HepG2 (cell line): Measurements from ENCODE around the gene TRIM44. TPM values are rescaled to one million over a fixed set of nuclear protein-coding genes. Genes with fewer than 3 reads are reported as not detected.

Experiments
- ATF4 ChIP-seq, 2 experiments: fragments of 450-650 bp in 1 of 2; sonication (generic) in 1 of 2; formaldehyde crosslinking; IDR thresholded peaks; 2 replicates each; pipeline versions ENCODE4 v1.5.0 to v1.8.0; 2020 to 2022; ENCODE audit warnings: mild to moderate bottlenecking in 1 of 2, missing genetic modification reagents in 1 of 2
- BHLHE40 ChIP-seq: IDR thresholded peaks from 2 replicates; pipeline ENCODE4 v1.6.1; 2011; ENCODE audit warnings: low read length, improper control_type of control experiment
- DBP ChIP-seq: sonication (generic); formaldehyde crosslinking; IDR thresholded peaks from 2 replicates; pipeline ENCODE4 v1.4.0; 2020; ENCODE audit warnings: missing genetic modification reagents; ENCODE audit errors: not compliant biosample characterization
- FIP1L1 ChIP-seq: fragments of 200-400 bp; formaldehyde crosslinking; IDR thresholded peaks from 2 replicates; pipeline ENCODE4 v1.6.1; 2018; ENCODE audit warnings: low read depth, mild to moderate bottlenecking, low read length, moderate library complexity, borderline replicate concordance; ENCODE audit not compliant: insufficient read depth
- KIAA2018 ChIP-seq: sonication (generic); formaldehyde crosslinking; IDR thresholded peaks from 2 replicates; pipeline ENCODE4 v1.5.0; 2020; ENCODE audit warnings: mild to moderate bottlenecking, missing genetic modification reagents, borderline replicate concordance
- LRRFIP1 ChIP-seq: sonication (generic); formaldehyde crosslinking; conservative IDR thresholded peaks from 2 replicates; pipeline ENCODE4 v1.4.0; 2020; ENCODE audit warnings: missing genetic modification reagents
- ONECUT2 ChIP-seq: sonication (generic); formaldehyde crosslinking; IDR thresholded peaks from 2 replicates; pipeline ENCODE4 v1.4.0; 2020; ENCODE audit warnings: missing genetic modification reagents
- ZBTB34 ChIP-seq: sonication (generic); formaldehyde crosslinking; IDR thresholded peaks from 2 replicates; pipeline ENCODE4 v1.8.0; 2022; ENCODE audit warnings: mild to moderate bottlenecking, missing genetic modification reagents
- ZNF343 ChIP-seq: sonication (generic); formaldehyde crosslinking; IDR thresholded peaks from 2 replicates; pipeline ENCODE4 v1.4.0; 2020; ENCODE audit warnings: mild to moderate bottlenecking, missing genetic modification reagents
- ZNF446 ChIP-seq: sonication (generic); formaldehyde crosslinking; IDR thresholded peaks from 2 replicates; pipeline ENCODE4 v1.5.0; 2020; ENCODE audit warnings: mild to moderate bottlenecking, missing genetic modification reagents
- ZNF580 ChIP-seq: IDR thresholded peaks from 2 replicates; pipeline ENCODE4 v1.6.1; 2016; ENCODE audit warnings: low read depth, borderline replicate concordance
- ZNF780A ChIP-seq: sonication (generic); formaldehyde crosslinking; IDR thresholded peaks from 2 replicates; pipeline ENCODE4 v1.8.0; 2022; ENCODE audit warnings: mild to moderate bottlenecking, missing genetic modification reagents, moderate library complexity
- polyA plus RNA-seq, 8 experiments: library from polyadenylated mRNA; depleted of rRNA in 3 of 8; stranded (reverse) in 7 of 8; unstranded in 1 of 8; fragments of >200 nt; fragmentation: Illumina TruSeq in 4 of 8; extraction: Trizol in 4 of 8; gene quantifications; 2 replicates each; pipeline versions ENCODE4 v1.2.1 to v1.2.3, GENCODE V29; 2011 to 2016; ENCODE audit warnings: low read depth in 4 of 8, missing spikeins in 1 of 8, mixed read lengths in 1 of 8; ENCODE audit not compliant: insufficient read depth in 1 of 8
- total RNA-seq, 5 experiments: library from RNA; depleted of rRNA; stranded (reverse); fragments of >200 nt; fragmentation: Illumina TruSeq; extraction: Trizol; gene quantifications; 2 replicates each; pipeline ENCODE4 v1.2.3, GENCODE V29; 2016; ENCODE audit warnings: low read depth in 1 of 5

The TRIM44 gene
- total and polyA plus RNA-seq, 2 of the 13 experiments (the other 11 are each of a cell fraction or from before 2014, with no cell fraction given) = 22.7 to 50.3 TPM

- TF ChIP-seq ZBTB34 (CRISPR knock-in tag) (0 out of 2 replicates have a peak, but pooled peaks have one; percentile 46), ZNF780A (CRISPR knock-in tag) (no peak), ONECUT2 (CRISPR knock-in tag) (peak; percentile 91), KIAA2018 (CRISPR knock-in tag) (no peak), FIP1L1 (no peak), ATF4 (CRISPR knock-in tag; IDR thresholded peaks at IDR 0.05) (peak in 1 of 2 experiments; percentile 50; a peak in 1 of 4 replicates), DBP (CRISPR knock-in tag) (no peak), LRRFIP1 (CRISPR knock-in tag) (no peak), ZNF343 (CRISPR knock-in tag) (no peak), ZNF580 (CRISPR knock-in tag) (peak; percentile 90), ZNF446 (CRISPR knock-in tag) (no peak), BHLHE40 (0 out of 2 replicates have a peak, but pooled peaks have one; percentile 28)
These were observed 420 bp upstream of the TRIM44 start (continued) for GRCh38 chr11:35662061-35662648.
